ENCODE results near the gene CLEC7A. TPM values are rescaled to one million over a fixed set of nuclear protein-coding genes. Genes with fewer than 3 reads are reported as not detected.

The CLEC7A gene
- total RNA-seq, 1 experiment from 2014 or later: not detected

DNA sequence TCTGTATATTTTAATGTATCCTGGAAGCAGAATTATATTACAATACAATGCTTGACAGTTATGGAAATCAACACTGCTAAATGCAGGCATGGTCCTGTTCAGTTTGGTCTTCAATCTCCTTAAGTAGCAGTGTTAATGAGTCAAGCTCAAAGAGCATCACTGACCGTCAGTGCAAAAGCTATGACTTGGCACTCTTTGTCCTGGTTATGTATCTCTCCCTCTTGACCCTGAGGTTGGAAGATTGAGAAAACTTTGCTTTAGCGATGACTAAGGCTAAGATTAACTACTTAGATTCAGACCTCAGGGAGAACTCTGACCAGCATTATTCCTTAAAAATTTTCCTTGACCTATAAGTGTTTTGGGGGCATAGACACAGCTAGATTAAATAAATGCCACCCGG, 10.9 kb downstream of the CLEC7A start:
- H3K79me2 ChIP-seq (ENCODE audit: insufficient read depth, low read length): no peaks in the 10 kb centered on the region
- CTCF ChIA-PET: no interaction called here
- no peaks in the 10 kb centered on the region for H4K20me1 ChIP-seq (ENCODE audit: insufficient read depth)
- TF ChIP-seq, protein P1, sequence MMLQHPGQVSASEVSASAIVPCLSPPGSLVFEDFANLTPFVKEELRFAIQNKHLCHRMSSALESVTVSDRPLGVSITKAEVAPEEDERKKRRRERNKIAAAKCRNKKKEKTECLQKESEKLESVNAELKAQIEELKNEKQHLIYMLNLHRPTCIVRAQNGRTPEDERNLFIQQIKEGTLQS (IDR thresholded peaks at IDR 0.05): no peak
- TF ChIP-seq CBX3 (IDR thresholded peaks at IDR 0.05; ENCODE audit: low read depth) (no peak), RAD21 (IDR thresholded peaks at IDR 0.05; ENCODE audit: low read depth) (no peak), FOSL1 (IDR thresholded peaks at IDR 0.05; ENCODE audit: low read depth) (no peak), SP1 (IDR thresholded peaks at IDR 0.05; ENCODE audit: low read depth) (no peak), YY1 (IDR thresholded peaks at IDR 0.05; ENCODE audit: extremely low read depth, insufficient replicate concordance, low read depth, low read length) (no peak), POLR2A (IDR thresholded peaks at IDR 0.05; ENCODE audit: borderline replicate concordance, extremely low read depth, insufficient read depth, insufficient read length) (no peak), SRF (IDR thresholded peaks at IDR 0.05; ENCODE audit: low read depth) (no peak), TCF7L2 (IDR thresholded peaks at IDR 0.05; ENCODE audit: borderline replicate concordance, extremely low read depth, insufficient read depth, insufficient read length) (no peak), ZFX (IDR thresholded peaks at IDR 0.05) (no peak), ZNF274 (IDR thresholded peaks at IDR 0.05; ENCODE audit: low read depth, low read length) (no peak), EGR1 (IDR thresholded peaks at IDR 0.05; ENCODE audit: low read depth) (no peak), SIN3A (IDR thresholded peaks at IDR 0.05; ENCODE audit: low read depth) (no peak), CEBPB (IDR thresholded peaks at IDR 0.05; ENCODE audit: low read depth) (no peak), EZH2phosphoT487 (IDR thresholded peaks at IDR 0.05; ENCODE audit: borderline replicate concordance) (no peak)
- TF ChIP-seq, protein P2, sequence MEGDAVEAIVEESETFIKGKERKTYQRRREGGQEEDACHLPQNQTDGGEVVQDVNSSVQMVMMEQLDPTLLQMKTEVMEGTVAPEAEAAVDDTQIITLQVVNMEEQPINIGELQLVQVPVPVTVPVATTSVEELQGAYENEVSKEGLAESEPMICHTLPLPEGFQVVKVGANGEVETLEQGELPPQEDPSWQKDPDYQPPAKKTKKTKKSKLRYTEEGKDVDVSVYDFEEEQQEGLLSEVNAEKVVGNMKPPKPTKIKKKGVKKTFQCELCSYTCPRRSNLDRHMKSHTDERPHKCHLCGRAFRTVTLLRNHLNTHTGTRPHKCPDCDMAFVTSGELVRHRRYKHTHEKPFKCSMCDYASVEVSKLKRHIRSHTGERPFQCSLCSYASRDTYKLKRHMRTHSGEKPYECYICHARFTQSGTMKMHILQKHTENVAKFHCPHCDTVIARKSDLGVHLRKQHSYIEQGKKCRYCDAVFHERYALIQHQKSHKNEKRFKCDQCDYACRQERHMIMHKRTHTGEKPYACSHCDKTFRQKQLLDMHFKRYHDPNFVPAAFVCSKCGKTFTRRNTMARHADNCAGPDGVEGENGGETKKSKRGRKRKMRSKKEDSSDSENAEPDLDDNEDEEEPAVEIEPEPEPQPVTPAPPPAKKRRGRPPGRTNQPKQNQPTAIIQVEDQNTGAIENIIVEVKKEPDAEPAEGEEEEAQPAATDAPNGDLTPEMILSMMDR (IDR thresholded peaks at IDR 0.05 in 2 of 3, conservative IDR thresholded peaks at IDR 0.05 in 1 of 3; ENCODE audit: borderline replicate concordance in 1 of 3, insufficient read depth in 1 of 3, low read depth in 2 of 3, low read length in 2 of 3): no peak
- TF ChIP-seq, protein P3, sequence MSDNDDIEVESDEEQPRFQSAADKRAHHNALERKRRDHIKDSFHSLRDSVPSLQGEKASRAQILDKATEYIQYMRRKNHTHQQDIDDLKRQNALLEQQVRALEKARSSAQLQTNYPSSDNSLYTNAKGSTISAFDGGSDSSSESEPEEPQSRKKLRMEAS (IDR thresholded peaks at IDR 0.05): no peak
- TF ChIP-seq, protein P4, sequence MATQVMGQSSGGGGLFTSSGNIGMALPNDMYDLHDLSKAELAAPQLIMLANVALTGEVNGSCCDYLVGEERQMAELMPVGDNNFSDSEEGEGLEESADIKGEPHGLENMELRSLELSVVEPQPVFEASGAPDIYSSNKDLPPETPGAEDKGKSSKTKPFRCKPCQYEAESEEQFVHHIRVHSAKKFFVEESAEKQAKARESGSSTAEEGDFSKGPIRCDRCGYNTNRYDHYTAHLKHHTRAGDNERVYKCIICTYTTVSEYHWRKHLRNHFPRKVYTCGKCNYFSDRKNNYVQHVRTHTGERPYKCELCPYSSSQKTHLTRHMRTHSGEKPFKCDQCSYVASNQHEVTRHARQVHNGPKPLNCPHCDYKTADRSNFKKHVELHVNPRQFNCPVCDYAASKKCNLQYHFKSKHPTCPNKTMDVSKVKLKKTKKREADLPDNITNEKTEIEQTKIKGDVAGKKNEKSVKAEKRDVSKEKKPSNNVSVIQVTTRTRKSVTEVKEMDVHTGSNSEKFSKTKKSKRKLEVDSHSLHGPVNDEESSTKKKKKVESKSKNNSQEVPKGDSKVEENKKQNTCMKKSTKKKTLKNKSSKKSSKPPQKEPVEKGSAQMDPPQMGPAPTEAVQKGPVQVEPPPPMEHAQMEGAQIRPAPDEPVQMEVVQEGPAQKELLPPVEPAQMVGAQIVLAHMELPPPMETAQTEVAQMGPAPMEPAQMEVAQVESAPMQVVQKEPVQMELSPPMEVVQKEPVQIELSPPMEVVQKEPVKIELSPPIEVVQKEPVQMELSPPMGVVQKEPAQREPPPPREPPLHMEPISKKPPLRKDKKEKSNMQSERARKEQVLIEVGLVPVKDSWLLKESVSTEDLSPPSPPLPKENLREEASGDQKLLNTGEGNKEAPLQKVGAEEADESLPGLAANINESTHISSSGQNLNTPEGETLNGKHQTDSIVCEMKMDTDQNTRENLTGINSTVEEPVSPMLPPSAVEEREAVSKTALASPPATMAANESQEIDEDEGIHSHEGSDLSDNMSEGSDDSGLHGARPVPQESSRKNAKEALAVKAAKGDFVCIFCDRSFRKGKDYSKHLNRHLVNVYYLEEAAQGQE (IDR thresholded peaks at IDR 0.05; ENCODE audit: low read depth): no peak
- no peak for DNase-seq (ENCODE audit: low read depth, low spot score)
- H3K27me3 ChIP-seq (ENCODE audit: insufficient read depth, low read length): no peaks in the 10 kb centered on the region
- no peak for ATAC-seq
- no peak overlapping the region for H3K4me2 ChIP-seq (ENCODE audit: low read length)
- no peaks in the 10 kb centered on the region for H3K9me2 ChIP-seq (ENCODE audit: insufficient read depth)
- no TSS peak for BruUV-seq (replicated peaks)
- no peak overlapping the region for H3K4me3 ChIP-seq (replicated peaks in 1 of 2; ENCODE audit: low read depth in 1 of 2, low read length in 2 of 2)
- intact Hi-C loops (cut with micrococcal nuclease): no loop called here
- no peaks in the 10 kb centered on the region for H3K9me3 ChIP-seq (ENCODE audit: control insufficient read depth in 1 of 2, insufficient read depth in 1 of 2, low read depth in 1 of 2, low read length in 2 of 2)
- no peak overlapping the region for H3K9ac ChIP-seq (ENCODE audit: low read length)
- RAD21 ChIA-PET (ENCODE audit: low non-redundant PET in 1 of 2, low total read pairs in 2 of 2, uncharacterized antibody in 2 of 2, unreplicated experiment in 2 of 2): no interaction called here
- H3K36me3 ChIP-seq (ENCODE audit: control insufficient read depth in 1 of 2, insufficient read depth in 2 of 2, low read length in 2 of 2): no peaks in the 10 kb centered on the region
- H2AFZ ChIP-seq (ENCODE audit: low read depth, low read length, poor library complexity, severe bottlenecking): no peak overlapping the region
- POLR2A ChIA-PET: no interaction called here
- H3K27ac ChIP-seq (ENCODE audit: low read depth, low read length): no peak overlapping the region
- no peaks in the 10 kb centered on the region for H3K4me1 ChIP-seq (ENCODE audit: control insufficient read depth in 1 of 2, insufficient read depth in 2 of 2, low read length in 2 of 2)
